Measurements from ENCODE around the gene KRTAP10-1.

- no peak for TF ChIP-seq CTCF (IDR thresholded peaks at IDR 0.05)
- TF ChIP-seq EP300 (IDR thresholded peaks at IDR 0.05) = no peak
- TF ChIP-seq POLR2A (IDR thresholded peaks at IDR 0.05; ENCODE audit: low read length) = no peak
- TF ChIP-seq NFE2L2 (conservative IDR thresholded peaks at IDR 0.05; ENCODE audit: low read length) = no peak
- no peak for TF ChIP-seq MAX (IDR thresholded peaks at IDR 0.05)
- no peak for TF ChIP-seq USF2 (IDR thresholded peaks at IDR 0.05)
- TF ChIP-seq RCOR1 (IDR thresholded peaks at IDR 0.05; ENCODE audit: low read depth, low read length) = no peak
- no peak for TF ChIP-seq ESRRA (IDR thresholded peaks at IDR 0.05; ENCODE audit: borderline replicate concordance, low read length)
- no peak for TF ChIP-seq RAD21 (conservative IDR thresholded peaks at IDR 0.05 in 1 of 2, IDR thresholded peaks at IDR 0.05 in 1 of 2)
- TF ChIP-seq RFX5 (IDR thresholded peaks at IDR 0.05) = no peak
- no peak for TF ChIP-seq MAZ (IDR thresholded peaks at IDR 0.05; ENCODE audit: borderline replicate concordance, low read depth, low read length)
These were observed 18.7 kb upstream of the KRTAP10-1 start, which contains the start of gene KRTAP10-3 for GRCh38 chr21:44558695-44559094.

Measured in A549 (cell line).